Ovary (tissue), 3 donors: ENCODE measurements around the gene FAM3B.

Source experiments
- EP300 ChIP-seq: sonication (generic); formaldehyde crosslinking; IDR thresholded peaks from one replicate; pipeline ENCODE4 v1.6.1; 2017; ENCODE audit warnings: antibody characterized with exemption
- POLR2A ChIP-seq: fragments of 450-650 bp; IDR thresholded peaks from one replicate; pipeline ENCODE4 v1.6.1; 2017; ENCODE audit warnings: antibody characterized with exemption, mild to moderate bottlenecking, moderate library complexity
- TF ChIP-seq, protein P1 (sequence below), 3 donors: fragments of 450-650 bp in 2 of 3; fragments of 200-600 bp in 1 of 3; IDR thresholded peaks; one replicate each; pipeline versions ENCODE4 v1.5.1 to v1.8.0; 2016 to 2022; ENCODE audit warnings: antibody characterized with exemption in 3 of 3, mild to moderate bottlenecking in 1 of 3
- donor health status: DM: no; HTN: no; CAD: no.

DNA sequence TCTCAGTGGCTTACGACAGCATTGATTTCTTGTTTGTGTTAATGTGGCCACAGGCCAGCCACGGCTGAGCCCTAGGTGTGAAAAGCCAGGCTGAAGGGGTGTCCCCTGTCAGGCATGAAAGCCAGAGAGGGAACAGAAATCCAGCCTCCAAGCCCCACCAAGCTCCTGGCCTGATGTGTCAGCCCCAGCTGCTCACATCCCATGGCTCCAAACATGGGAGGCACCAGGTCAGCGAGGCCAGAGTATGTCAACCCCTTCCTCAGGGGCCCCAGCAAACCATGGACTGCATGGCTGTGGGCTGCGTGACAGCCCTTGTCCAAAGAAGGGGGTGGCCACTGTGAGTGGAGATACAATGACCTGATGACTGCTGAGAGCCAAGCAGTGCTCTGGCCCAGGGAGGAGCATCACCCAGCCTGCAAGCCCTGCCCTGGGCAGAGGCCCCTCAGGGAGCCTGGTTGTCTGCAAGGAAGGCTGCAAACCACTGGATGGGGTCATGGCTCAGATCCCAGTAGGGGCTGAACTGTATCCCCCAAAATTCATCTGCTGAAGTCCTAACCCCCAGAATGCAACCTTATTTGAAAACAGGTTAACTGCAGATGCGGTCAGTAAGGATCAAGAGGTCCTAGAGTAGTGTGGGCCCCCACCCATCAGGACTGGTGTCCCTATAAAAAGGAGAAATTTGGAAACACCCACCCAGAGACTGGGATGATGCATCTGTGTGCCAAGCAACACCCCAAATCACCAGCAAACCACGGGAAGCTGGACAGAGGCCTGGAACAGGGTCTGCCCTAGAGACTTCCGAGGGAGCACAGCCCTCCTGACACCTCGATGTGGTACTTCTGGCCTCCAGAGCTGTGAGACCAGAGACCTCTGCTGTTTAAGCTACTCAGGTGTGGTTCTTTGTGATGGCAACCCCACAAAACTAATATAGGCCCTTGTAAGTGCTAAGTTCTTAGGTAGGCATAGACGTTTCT, 41.9 kb downstream of the FAM3B start:
- TF ChIP-seq, protein P1, sequence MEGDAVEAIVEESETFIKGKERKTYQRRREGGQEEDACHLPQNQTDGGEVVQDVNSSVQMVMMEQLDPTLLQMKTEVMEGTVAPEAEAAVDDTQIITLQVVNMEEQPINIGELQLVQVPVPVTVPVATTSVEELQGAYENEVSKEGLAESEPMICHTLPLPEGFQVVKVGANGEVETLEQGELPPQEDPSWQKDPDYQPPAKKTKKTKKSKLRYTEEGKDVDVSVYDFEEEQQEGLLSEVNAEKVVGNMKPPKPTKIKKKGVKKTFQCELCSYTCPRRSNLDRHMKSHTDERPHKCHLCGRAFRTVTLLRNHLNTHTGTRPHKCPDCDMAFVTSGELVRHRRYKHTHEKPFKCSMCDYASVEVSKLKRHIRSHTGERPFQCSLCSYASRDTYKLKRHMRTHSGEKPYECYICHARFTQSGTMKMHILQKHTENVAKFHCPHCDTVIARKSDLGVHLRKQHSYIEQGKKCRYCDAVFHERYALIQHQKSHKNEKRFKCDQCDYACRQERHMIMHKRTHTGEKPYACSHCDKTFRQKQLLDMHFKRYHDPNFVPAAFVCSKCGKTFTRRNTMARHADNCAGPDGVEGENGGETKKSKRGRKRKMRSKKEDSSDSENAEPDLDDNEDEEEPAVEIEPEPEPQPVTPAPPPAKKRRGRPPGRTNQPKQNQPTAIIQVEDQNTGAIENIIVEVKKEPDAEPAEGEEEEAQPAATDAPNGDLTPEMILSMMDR (IDR thresholded peaks at IDR 0.05) = no peak
- no peak for TF ChIP-seq EP300
- TF ChIP-seq POLR2A = no peak
